Heart left ventricle (tissue), 16 donors: ENCODE data around the gene TCF19. TPM values are rescaled to one million over a fixed set of nuclear protein-coding genes. Genes with fewer than 3 reads are reported as not detected.

Source experiments
- ATAC-seq, 4 donors: fragments of 200-7000 bp; cut with Tn5 transposase; one replicate each; pipeline ENCODE4 v1.9.1; 2020 to 2022; ENCODE audit warnings: moderate library complexity in 4 of 4, mild to moderate bottlenecking in 3 of 4, moderate number of reproducible peaks in 1 of 4
- DNase-seq, 5 donors: peaks; one replicate each; pipeline ENCODE4 v3.0.0-alpha.2; 2020
- H3K27ac ChIP-seq, 12 donors: fragments of 200-600 bp; sonication (generic) in 4 of 12; one replicate each; pipeline versions ENCODE4 v1.5.0 to v1.8.0; 2016 to 2022; ENCODE audit warnings: mild to moderate bottlenecking in 2 of 12
- H3K27me3 ChIP-seq, 9 donors: fragments of 200-600 bp; sonication (generic) in 2 of 9; one replicate each; pipeline versions ENCODE4 v1.5.1 to v1.8.0; 2016 to 2022; ENCODE audit warnings: mild to moderate bottlenecking in 3 of 9
- H3K36me3 ChIP-seq, 9 donors: fragments of 200-600 bp; sonication (generic) in 2 of 9; one replicate each; pipeline versions ENCODE4 v1.5.0 to v1.8.0; 2018 to 2022; ENCODE audit warnings: mild to moderate bottlenecking in 2 of 9
- H3K4me1 ChIP-seq, 12 donors: fragments of 200-600 bp; sonication (generic) in 4 of 12; one replicate each; pipeline versions ENCODE4 v1.5.0 to v1.8.0; 2016 to 2022; ENCODE audit warnings: mild to moderate bottlenecking in 3 of 12
- H3K4me3 ChIP-seq, 12 donors: fragments of 200-600 bp; sonication (generic) in 4 of 12; one replicate each; pipeline versions ENCODE4 v1.5.0 to v1.8.0; 2017 to 2022; ENCODE audit warnings: mild to moderate bottlenecking in 9 of 12, moderate library complexity in 4 of 12
- H3K9me3 ChIP-seq, 12 donors: fragments of 200-600 bp; sonication (generic) in 4 of 12; one replicate each; pipeline versions ENCODE4 v1.5.0 to v1.8.0; 2016 to 2022; ENCODE audit warnings: mild to moderate bottlenecking in 1 of 12
- CTCF ChIP-seq, 12 donors: fragments of 200-600 bp; sonication (generic) in 4 of 12; IDR thresholded peaks; one replicate each; pipeline versions ENCODE4 v1.5.0 to v1.8.0; 2018 to 2022; ENCODE audit warnings: antibody characterized with exemption in 12 of 12, mild to moderate bottlenecking in 5 of 12
- POLR2A ChIP-seq, 2 donors: fragments of 450-650 bp; IDR thresholded peaks; one replicate each; pipeline ENCODE4 v1.6.1; 2017; ENCODE audit warnings: antibody characterized with exemption in 2 of 2, mild to moderate bottlenecking in 2 of 2, moderate library complexity in 2 of 2
- WGBS, 4 donors: extraction: QIAGEN DNeasy Blood & Tissue Kit in 2 of 4; methylation state at CpG; one replicate each; pipeline versions ENCODE4 v1.1.5 to v1.1.7; 2013 to 2018; 5-methylcytosine and 5-hydroxymethylcytosine counted together
- intact Hi-C, 10 donors: fragments of 100-400 bp; cut with DNase I; formaldehyde crosslinking; loops; one replicate each; pipeline versions ENCODE4 v1.11.1 to v1.14.2; 2022
- polyA plus RNA-seq, 2 donors: library from polyadenylated mRNA; stranded (reverse); fragments of 200-250 nt; gene quantifications; one replicate each; pipeline ENCODE4 v1.2.3, GENCODE V29; 2013
- total RNA-seq, 9 donors: library from RNA; depleted of rRNA in 2 of 9; stranded (reverse); fragments of >200 nt in 2 of 9; fragmentation: NEBNext Ultra II Directional in 3 of 9; extraction: Animal tissue kit (Norgen Biotek cat#: 25700) in 3 of 9; gene quantifications; one replicate each; pipeline versions ENCODE4 v1.1.0 to v1.2.4, GENCODE V29; 2016 to 2023
- donor health status: ischemic (EF 13 %, LVEDD 7.1; RV severe dilation, severe dysfunction).
- donor health status: healthy with polysubstance abuse.
- donor health status: DM: no; HTN: yes; CAD: no.
- donor health status: DM: no; HTN: no; CAD: no.
- donor health status: ischemic (EF 25% LVEDD 6.9; RV normal size, moderate dysfunction).
- donor health status: ischemic (EF 25% LVEDD 5.7; RV mildly dilated, moderate dysfunction).
- donor health status: healthy.
- donor health status: DM: yes; HTN: yes; CAD: no.
- donor health status: ischemic (EF 35%, LVEDD 5.7; RV mildly dilated, moderate dysfunction).
- donor health status: nonischemic (EF 11% LVEDD 7.7; RV severe dilation, severe dysfunction).
- donor health status: DM: yes; HTN: yes; CAD: no.
- donor health status: PGD.
- donor health status: ischemic (EF 29% LVEDD 5.4; RV normal size, mild dysfunction).
- donor health status: nonischemic (EF 23%, LVEDD 6.1; RV moderate dilation, normal function).

The TCF19 gene
- total and polyA plus RNA-seq, 11 donors: 1.8 to 12.9 (median 2.6) TPM

GRCh38 chr6:31112478-31112877 lies 45.9 kb upstream of the TCF19 start, which contains the start of gene C6orf15:
TSS of gene C6orf15 (minus strand) at chr6:31112575. CDS start at chr6:31112555, 20 bp downstream.
- no peak for ATAC-seq
- no peaks in the 10 kb centered on the region for H3K27me3 ChIP-seq
- WGBS, 4 donors: 87 to 91% (median 89%) methylated on average over 5 of the region's 5 CpGs
- H3K4me1 ChIP-seq: peaks cover 0 to 39% (median 31%) of the 10 kb centered on the region in 12 donors
- TF ChIP-seq CTCF (IDR thresholded peaks at IDR 0.05) (no peak), POLR2A (IDR thresholded peaks at IDR 0.05) (no peak)
- no peaks in the 10 kb centered on the region for H3K9me3 ChIP-seq
- no peaks in the 10 kb centered on the region for H3K36me3 ChIP-seq
- intact Hi-C loops: no loop called here
- no peak for DNase-seq
- H3K4me3 ChIP-seq: no peak within 1 kb of the TSS
- peak within 1 kb of the TSS in 2 of 12 donors; percentile 60 to 90 for H3K27ac ChIP-seq

- peak overlapping the region in 11 of 12 donors; percentile 36 to 90 (median 64) for H3K27ac ChIP-seq
- peak overlapping the region in 2 of 12 donors; percentile 37 to 47 for H3K4me3 ChIP-seq
Measured at GRCh38 chr6:31113861-31114540, 44.4 kb upstream of the TCF19 start.

GRCh38 chr6:31114541-31114878 lies 43.9 kb upstream of the TCF19 start, which contains the start of gene PSORS1C1:
TSS of gene PSORS1C1 (plus strand) at chr6:31114800. CDS start at chr6:31129633, 14,833 bp downstream.
- H3K36me3 ChIP-seq: no peaks in the 10 kb centered on the region
- no peaks in the 10 kb centered on the region for H3K27me3 ChIP-seq
- 6 to 28% (median 12%) methylated on average over 3 of the region's 3 CpGs for WGBS, 4 donors
- peaks cover 0 to 44% (median 33%) of the 10 kb centered on the region in 12 donors for H3K4me1 ChIP-seq
- H3K9me3 ChIP-seq: no peaks in the 10 kb centered on the region
- DNase-seq (peak; percentile 74 to 94 (median 85)), ATAC-seq (peak; percentile 87 to 96 (median 92))
- peak within 1 kb of the TSS in 11 of 12 donors; percentile 36 to 90 (median 64) for H3K27ac ChIP-seq
- peak within 1 kb of the TSS in 7 of 12 donors; percentile 11 to 47 (median 20) for H3K4me3 ChIP-seq
- intact Hi-C loops: no loop called here
- TF ChIP-seq POLR2A (IDR thresholded peaks at IDR 0.05) (no peak), CTCF (IDR thresholded peaks at IDR 0.05) (no peak)

More at GRCh38 chr6:31113861-31114540, 44.4 kb upstream of the TCF19 start:
- TF ChIP-seq CTCF (IDR thresholded peaks at IDR 0.05): no peak
- TF ChIP-seq POLR2A (IDR thresholded peaks at IDR 0.05): no peak
- no peaks in the 10 kb centered on the region for H3K27me3 ChIP-seq
- peaks cover 0 to 44% (median 33%) of the 10 kb centered on the region in 12 donors for H3K4me1 ChIP-seq
- WGBS, 4 donors: 62 to 74% (median 70%) methylated on average over 7 of the region's 7 CpGs
- no peak for DNase-seq
- H3K9me3 ChIP-seq: no peaks in the 10 kb centered on the region
- intact Hi-C loops: no loop called here
- no peaks in the 10 kb centered on the region for H3K36me3 ChIP-seq
- ATAC-seq: peak in 2 of 4 donors; percentile 2 to 4
